GM10266 (cell line): Measurements from ENCODE around the gene S100A7A.

ENCODE experiments used
- DNase-seq: peaks from one replicate; pipeline ENCODE4 v3.0.0; 2012; ENCODE audit errors: extremely low spot score
- CTCF ChIP-seq: IDR thresholded peaks from 2 replicates; pipeline ENCODE4 v1.5.1; 2012; ENCODE audit warnings: mild to moderate bottlenecking, low read depth; ENCODE audit not compliant: control insufficient read depth, insufficient read depth; ENCODE audit errors: missing control alignments

S100A7A gene

GRCh38 chr1:153432874-153433681 lies 16.8 kb downstream of the S100A7A start:
- TF ChIP-seq CTCF: no peak
- no peak for DNase-seq

DNA sequence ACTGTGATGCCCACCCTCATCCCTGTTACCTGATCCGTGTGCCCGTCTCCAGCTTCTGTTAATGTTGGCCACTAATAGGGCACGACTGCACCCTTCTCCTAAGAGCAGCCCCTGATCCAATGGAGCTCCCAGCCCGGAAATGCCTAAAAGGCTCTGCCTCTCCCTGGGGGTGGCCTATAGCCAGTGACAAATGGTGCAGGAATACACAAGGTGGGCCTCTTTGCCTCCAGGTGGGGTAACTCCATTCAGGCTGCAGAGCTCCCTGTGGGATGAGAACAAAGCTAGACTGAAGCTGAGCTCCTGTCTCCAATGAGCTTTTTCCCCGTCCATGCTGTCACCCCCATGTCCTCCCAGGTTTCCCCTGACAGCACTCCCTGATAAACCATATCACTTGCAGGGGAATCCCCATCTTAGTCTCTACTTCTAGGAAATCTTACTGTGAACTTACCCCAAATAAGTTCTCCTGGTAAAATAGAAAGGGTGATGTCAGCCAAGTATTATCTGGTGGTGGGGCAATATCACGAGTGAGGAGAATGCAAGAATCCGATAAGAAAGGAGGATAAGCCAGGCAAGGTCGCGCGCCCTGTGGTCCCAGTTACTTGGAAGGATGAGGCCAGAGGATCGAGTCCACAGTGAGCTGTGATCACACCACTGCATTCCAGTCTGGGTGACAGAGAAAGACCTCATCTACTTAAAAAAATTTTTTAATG lies 18.6 kb downstream of the S100A7A start:
- no peak for TF ChIP-seq CTCF
- no peak for DNase-seq

- DNase-seq: no peak
- TF ChIP-seq CTCF: no peak
Measured at GRCh38 chr1:153437236-153437635, 20.9 kb downstream of the S100A7A start.

- TF ChIP-seq CTCF: no peak
- DNase-seq: no peak
Measured at GRCh38 chr1:153438599-153438998, 22.3 kb downstream of the S100A7A start.

DNA sequence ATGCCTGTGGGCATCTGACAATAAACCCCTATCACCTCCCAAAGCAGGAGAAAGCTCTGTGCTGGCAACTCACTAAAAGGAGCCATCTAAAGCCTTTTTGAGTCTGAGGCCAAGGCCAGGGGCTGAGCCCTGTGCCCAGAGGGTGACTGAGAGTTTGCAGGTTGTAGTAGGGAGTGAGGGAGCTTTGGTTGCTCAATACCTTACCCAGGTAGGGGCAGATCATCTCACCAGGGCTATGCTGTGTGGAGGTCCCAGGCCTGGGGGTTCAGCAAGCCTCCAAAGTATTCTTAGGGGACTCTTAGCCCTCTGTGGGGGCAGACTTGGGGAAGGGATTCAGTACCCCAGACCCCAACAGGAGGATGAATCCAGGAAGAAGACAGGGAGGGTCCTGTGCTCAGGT lies 23.0 kb downstream of the S100A7A start:
- no peak for TF ChIP-seq CTCF

GRCh38 chr1:153441238-153441755 lies 25.0 kb downstream of the S100A7A start:
- no peak for DNase-seq
- TF ChIP-seq CTCF: no peak

More for the DNA sequence above, 23.0 kb downstream of the S100A7A start:
- DNase-seq: no peak

- no peak for TF ChIP-seq CTCF
- no peak for DNase-seq
Measured at GRCh38 chr1:153443486-153443885, 27.2 kb downstream of the S100A7A start.
